ENCODE measurements around the gene CTSZ.

CTSZ gene

GRCh38 chr20:59031564-59032022 lies 24.5 kb upstream of the CTSZ start:
- TF ChIP-seq ZFX (IDR thresholded peaks at IDR 0.05), result peak; percentile 54
- TF ChIP-seq CTCF (conservative IDR thresholded peaks at IDR 0.05), result no peak
- peak overlapping the region; percentile 99 for H3K27ac ChIP-seq

- peak overlapping the region; percentile 99 for H3K27ac ChIP-seq
- TF ChIP-seq ZFX (IDR thresholded peaks at IDR 0.05) (no peak), CTCF (conservative IDR thresholded peaks at IDR 0.05) (no peak)
Observed at GRCh38 chr20:59030911-59031563, 24.0 kb upstream of the CTSZ start.

GRCh38 chr20:59028812-59029211 lies 21.8 kb upstream of the CTSZ start:
- H3K27ac ChIP-seq, result no peak overlapping the region
- no peak for TF ChIP-seq ZFX (IDR thresholded peaks at IDR 0.05)
- TF ChIP-seq CTCF (conservative IDR thresholded peaks at IDR 0.05), result no peak

GRCh38 chr20:59027741-59028320 lies 20.8 kb upstream of the CTSZ start:
- TF ChIP-seq ZFX (IDR thresholded peaks at IDR 0.05), result no peak
- TF ChIP-seq CTCF (conservative IDR thresholded peaks at IDR 0.05), result no peak
- H3K27ac ChIP-seq, result no peak overlapping the region

GRCh38 chr20:59026904-59027740 lies 20.1 kb upstream of the CTSZ start:
- no peak for TF ChIP-seq CTCF (conservative IDR thresholded peaks at IDR 0.05)
- no peak overlapping the region for H3K27ac ChIP-seq

- no peak overlapping the region for H3K27ac ChIP-seq
- TF ChIP-seq ZFX (IDR thresholded peaks at IDR 0.05) (no peak), CTCF (conservative IDR thresholded peaks at IDR 0.05) (no peak)
Observed at GRCh38 chr20:59025511-59025910, 18.5 kb upstream of the CTSZ start.

- TF ChIP-seq ZFX (IDR thresholded peaks at IDR 0.05), result no peak
- TF ChIP-seq CTCF (conservative IDR thresholded peaks at IDR 0.05), result no peak
- H3K27ac ChIP-seq, result no peak overlapping the region
Observed at GRCh38 chr20:59025086-59025485, 18.0 kb upstream of the CTSZ start.

Data from C4-2B (cell line).